Measurements from ENCODE around the gene ZBTB43.

DNA sequence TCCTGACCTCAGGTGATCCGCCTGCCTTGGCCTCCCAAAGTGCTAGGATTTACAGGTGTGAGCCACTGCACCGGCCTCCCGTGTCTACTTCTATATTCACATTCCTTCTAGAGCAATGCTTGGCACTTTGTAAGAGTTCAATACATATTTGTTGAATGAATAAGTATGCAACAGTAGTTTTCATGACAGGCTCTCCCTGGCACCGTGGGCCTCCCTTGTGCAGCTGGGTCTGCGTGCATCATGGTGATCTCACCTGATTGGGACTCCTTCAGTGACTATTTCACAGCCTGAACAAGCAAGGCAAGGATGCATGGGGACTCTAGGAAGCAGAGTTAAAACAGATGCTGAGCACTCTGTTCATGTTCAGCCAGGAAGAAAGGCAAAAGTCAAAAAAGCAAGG lies 48.8 kb downstream of the ZBTB43 start:
- TF ChIP-seq, protein P1, sequence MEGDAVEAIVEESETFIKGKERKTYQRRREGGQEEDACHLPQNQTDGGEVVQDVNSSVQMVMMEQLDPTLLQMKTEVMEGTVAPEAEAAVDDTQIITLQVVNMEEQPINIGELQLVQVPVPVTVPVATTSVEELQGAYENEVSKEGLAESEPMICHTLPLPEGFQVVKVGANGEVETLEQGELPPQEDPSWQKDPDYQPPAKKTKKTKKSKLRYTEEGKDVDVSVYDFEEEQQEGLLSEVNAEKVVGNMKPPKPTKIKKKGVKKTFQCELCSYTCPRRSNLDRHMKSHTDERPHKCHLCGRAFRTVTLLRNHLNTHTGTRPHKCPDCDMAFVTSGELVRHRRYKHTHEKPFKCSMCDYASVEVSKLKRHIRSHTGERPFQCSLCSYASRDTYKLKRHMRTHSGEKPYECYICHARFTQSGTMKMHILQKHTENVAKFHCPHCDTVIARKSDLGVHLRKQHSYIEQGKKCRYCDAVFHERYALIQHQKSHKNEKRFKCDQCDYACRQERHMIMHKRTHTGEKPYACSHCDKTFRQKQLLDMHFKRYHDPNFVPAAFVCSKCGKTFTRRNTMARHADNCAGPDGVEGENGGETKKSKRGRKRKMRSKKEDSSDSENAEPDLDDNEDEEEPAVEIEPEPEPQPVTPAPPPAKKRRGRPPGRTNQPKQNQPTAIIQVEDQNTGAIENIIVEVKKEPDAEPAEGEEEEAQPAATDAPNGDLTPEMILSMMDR (IDR thresholded peaks at IDR 0.05): no peak
- TF ChIP-seq POLR2A (IDR thresholded peaks at IDR 0.05): no peak

Data from uterus (tissue), 2 donors.